ENCODE measurements around the gene LILRA5.
A peak's percentile ranks its signal among the peaks of the same experiment; 100 is the strongest.
"Not testable (repeated sequence)": the region's sequence is repeated elsewhere in the genome, so short reads cannot be mapped to it uniquely, and the experiment has no call there.

Gene LILRA5

DNA sequence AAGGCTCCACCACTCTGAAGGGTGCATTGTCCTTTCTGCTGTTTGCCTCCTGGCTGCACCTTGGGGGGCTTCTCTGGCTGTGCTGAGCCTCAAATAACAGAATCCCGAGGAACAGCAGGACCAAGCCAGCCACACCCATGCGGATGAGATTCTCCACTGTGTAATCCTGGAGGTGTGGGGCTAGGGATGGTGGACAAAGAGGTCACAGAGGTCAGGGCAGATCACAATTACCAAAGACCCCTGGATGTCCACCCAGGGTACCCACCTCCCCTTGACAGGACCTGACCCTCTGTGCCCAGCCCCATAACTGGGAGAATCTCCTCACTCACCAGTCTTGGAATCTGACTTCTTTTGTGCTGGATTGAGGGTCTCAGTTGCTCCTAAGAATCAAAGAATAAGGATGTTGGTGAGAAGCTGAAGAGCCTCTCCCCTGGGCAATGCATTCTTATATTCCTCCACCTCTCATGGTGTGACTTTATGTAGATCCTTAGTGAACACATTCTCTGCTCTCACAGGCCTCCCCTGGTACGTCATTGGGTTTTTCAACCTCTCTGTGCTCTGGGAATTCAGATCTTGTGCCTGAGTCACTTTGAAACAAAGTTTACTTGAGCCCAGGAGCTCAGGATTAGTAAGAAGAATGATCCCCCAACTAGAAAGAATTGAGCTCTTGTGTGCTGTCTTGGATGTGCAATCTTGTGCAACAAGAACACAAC lies 20.8 kb upstream of the LILRA5 start:
- DNase-seq (ENCODE audit: low read depth in 2 of 2) = no peak

DNA sequence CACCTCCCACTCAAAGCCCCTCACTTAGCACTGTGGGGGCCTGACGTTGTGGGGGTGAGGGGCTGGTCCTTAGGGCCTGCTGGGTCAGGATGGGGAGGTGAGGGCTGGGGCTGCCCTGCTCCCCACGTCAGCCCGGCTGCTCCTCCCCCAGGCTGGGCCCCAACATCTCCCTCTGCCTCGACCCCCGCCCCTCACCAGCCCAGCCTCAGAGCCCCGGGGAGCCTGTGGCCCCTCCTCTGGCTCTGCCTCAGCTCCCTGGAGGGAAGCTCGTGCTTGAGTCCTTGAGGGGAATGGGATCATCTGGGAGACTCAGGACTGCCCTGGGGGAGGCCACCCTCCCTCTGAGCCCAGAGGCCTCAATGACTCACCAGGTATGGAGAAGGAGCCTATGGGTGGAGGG lies 19.2 kb upstream of the LILRA5 start:
- no peak for DNase-seq (ENCODE audit: low read depth in 2 of 2)

- no peak for DNase-seq (ENCODE audit: low read depth in 2 of 2)
These were observed 18.7 kb upstream of the LILRA5 start for GRCh38 chr19:54331626-54332025.

DNA sequence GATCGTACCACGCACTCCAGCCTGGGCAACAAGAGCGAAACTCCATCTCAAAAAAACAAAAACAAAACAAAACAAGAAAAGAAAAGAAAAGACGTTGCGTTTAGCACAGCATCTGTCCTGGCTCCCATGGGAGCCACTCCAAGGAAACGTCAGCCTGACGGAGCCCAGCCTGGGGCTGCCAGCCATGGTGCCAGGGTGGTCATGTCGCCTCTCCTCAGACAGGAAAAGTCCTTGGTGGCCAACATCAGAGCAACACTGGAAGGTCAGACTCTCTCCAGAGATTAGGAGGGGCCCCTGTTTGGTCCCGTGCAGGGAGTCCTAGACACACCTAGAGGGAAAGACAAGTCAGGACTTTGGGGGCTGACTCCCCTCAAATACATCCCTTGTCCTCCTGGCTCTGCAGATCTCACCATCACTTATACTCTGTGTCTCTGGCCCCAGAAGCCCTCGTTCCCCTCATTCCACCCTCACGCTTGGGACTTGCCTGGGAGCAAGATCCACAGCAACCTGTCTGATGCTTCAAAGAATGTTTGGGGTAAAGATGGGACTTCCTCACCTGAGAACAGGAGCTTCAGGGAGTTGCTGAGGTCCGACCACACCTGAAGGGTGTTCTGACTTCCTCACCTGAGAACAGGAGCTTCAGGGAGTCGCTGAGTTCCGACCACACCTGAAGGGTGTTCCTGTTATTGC lies 16.7 kb upstream of the LILRA5 start:
- DNase-seq (ENCODE audit: low read depth in 2 of 2) = no peak

- not testable (repeated sequence) for DNase-seq (ENCODE audit: low read depth in 2 of 2)
These were observed 15.8 kb upstream of the LILRA5 start for GRCh38 chr19:54328781-54329180.

DNA sequence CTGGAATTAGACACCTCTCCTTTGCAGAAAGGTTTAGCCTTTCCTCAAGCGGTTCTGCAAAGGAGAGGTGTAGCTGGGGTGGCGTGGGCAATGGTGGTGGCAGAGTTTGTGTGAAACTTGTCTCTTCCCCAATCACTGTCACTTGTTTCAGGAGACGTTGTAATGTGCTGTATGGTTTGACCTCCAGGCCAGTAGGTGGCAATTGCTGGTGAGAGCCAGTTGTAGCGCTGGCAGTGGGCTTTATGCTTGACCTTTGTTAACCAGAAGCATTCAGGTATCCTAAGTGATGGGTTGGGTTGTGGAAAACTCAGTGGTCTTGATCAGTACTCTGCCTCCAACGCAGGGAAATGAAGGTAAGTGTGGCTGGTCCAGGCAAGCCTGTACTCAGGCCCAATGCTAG lies 12.7 kb upstream of the LILRA5 start:
- DNase-seq (ENCODE audit: low read depth in 2 of 2) = no peak

- peak in 1 of 2 donors; percentile 32 for DNase-seq (ENCODE audit: low read depth in 2 of 2)
These were observed 12.2 kb upstream of the LILRA5 start for GRCh38 chr19:54325194-54325621.

DNA sequence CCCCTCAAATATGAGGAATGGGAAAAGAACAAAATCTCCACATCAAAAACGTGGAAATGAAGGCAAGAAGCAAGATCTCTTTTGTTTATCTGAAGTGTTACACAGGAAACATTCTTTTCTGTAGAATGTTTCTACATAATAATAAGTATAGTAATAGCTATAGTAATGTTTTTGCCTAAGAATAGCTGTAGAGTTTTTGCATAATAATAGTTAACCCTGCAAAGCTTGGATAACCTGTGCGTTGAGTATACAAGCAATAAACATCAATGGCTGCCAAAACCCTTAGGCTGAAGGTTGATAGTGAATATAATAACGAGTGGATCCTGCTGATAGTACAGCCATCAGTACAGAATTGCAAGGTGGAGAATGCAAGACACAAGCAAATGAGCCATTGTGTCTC lies 11.1 kb upstream of the LILRA5 start:
- no peak for DNase-seq (ENCODE audit: low read depth in 2 of 2)

GRCh38 chr19:54322934-54323333 lies 10.0 kb upstream of the LILRA5 start:
- DNase-seq (ENCODE audit: low read depth in 2 of 2) = not testable (repeated sequence)

- not testable (repeated sequence) for DNase-seq (ENCODE audit: low read depth in 2 of 2)
These were observed 9.3 kb upstream of the LILRA5 start for GRCh38 chr19:54322295-54322694.

DNA sequence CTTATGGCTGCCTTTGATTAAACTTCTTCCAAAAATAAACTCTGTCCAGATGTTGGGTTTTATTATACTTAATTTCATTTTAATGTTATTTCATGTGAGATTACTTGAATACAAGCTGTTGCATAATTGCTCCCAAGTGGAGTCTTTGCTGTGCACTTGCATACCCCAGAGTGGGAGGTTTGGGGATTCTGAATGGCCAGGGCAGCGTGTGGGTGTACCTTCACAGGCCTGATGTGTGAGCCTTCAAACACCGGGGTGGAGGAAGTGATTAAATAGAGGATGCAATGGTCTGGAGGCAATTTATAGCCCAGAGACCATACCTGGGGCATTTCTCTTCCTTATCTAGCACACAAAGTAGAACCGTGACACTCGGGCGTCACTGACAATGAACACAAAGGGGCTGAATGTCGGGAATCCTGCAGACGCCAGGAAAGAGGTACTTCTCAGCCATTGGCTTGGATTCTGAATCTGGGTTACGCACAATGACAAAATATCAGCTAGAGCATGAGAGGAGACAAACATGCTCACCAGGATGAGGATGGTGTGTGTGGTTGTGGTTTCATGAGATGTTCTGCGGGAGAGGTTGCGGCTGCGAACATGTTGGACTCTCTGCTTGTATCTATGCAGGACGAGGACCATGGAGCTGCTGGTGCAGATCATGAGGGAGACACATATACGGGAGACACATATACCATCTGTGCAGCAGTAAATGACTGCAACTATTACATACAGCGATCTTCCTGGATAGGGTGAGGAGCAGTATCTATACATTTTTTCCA lies 7.1 kb upstream of the LILRA5 start:
- DNase-seq (ENCODE audit: low read depth in 2 of 2) = no peak

GRCh38 chr19:54319049-54319448 lies 6.1 kb upstream of the LILRA5 start:
- no peak for DNase-seq (ENCODE audit: low read depth in 2 of 2)

DNA sequence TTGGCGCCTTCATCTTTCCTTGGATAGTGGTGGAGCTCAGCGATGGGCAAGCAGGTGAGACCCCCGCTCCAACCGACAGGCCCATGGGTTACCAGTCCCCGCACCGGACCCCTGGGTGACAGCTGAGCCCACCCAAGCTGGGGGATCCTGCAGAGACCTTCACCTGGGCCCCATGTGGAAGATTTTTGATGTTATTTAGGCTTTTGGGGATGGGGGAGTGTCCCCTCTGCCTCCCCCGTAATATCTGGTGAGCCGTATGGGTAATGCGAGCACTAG lies 4.9 kb upstream of the LILRA5 start:
- DNase-seq (ENCODE audit: low read depth in 2 of 2) = no peak

DNA sequence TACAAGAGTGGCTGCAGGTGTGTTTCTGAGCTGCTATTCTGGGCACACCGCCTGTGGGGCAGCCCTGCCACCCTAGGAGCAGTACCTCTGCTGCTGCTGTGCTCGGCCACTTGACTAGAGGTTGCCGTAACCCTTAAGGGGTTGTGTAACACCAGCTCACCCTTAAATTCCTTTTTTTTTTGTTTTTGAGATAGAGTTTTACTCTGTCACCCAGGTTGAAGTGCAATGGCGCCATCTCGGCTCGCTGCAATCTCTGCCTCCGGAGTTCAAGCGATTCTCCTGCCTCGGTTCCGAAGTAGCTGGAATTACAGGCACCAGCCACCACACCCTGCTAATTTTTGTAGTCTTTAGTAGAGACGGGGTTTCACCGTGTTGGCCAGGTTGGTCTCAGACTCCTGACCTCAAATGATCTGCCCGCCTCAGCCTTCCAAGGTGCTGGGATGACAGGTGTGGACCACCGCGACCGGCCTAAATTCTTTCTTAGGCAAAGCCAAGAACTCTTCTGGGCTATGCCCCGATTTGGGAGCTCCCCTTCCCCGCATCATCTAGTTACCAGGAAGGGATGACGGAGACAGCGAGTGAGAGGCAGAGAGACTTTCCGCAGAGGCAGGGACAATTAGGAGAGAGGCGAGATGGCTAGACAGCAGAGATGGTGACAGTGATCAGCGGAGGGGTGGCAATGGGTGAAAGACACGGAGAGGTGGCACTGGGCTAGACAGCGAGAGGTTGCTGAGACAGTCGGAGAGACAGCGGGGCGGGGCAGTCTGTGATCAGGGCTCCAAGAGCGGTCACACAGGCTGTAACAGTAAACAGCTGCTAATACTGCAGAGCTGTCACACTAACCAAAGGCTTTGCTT lies 4.4 kb upstream of the LILRA5 start:
- no peak for DNase-seq (ENCODE audit: low read depth in 2 of 2)

- no peak for DNase-seq (ENCODE audit: low read depth in 2 of 2)
These were observed 3.8 kb upstream of the LILRA5 start for GRCh38 chr19:54316746-54317107.

GRCh38 chr19:54315956-54316355 lies 3.0 kb upstream of the LILRA5 start:
- DNase-seq (ENCODE audit: low read depth in 2 of 2) = no peak

GRCh38 chr19:54312011-54312410 lies 955 bp downstream of the LILRA5 start:
- DNase-seq (ENCODE audit: low read depth in 2 of 2) = no peak

GRCh38 chr19:54311486-54311885 lies 1.5 kb downstream of the LILRA5 start:
- no peak for DNase-seq (ENCODE audit: low read depth in 2 of 2)

GRCh38 chr19:54310543-54310942 lies 2.4 kb downstream of the LILRA5 start:
- no peak for DNase-seq (ENCODE audit: low read depth in 2 of 2)

GRCh38 chr19:54309811-54310210 lies 3.2 kb downstream of the LILRA5 start:
- DNase-seq (ENCODE audit: low read depth in 2 of 2) = no peak

GRCh38 chr19:54307389-54308020 lies 5.5 kb downstream of the LILRA5 start:
- no peak for DNase-seq (ENCODE audit: low read depth in 2 of 2)

- no peak for DNase-seq (ENCODE audit: low read depth in 2 of 2)
These were observed 7.8 kb downstream of the LILRA5 start for GRCh38 chr19:54305141-54305540.

Measured in stimulated activated CD8-positive, alpha-beta memory T cell treated with anti-CD3 and anti-CD28 coated beads, Interleukin-15, amount 100 ng/mL, for 4 hours (primary cell).